Measurements from ENCODE around the gene SYNGR3.

GRCh38 chr16:2026461-2027023 lies 36.8 kb downstream of the SYNGR3 start, which contains the start of gene NHERF2:
- TF ChIP-seq CTCF (IDR thresholded peaks at IDR 0.05; ENCODE audit: low read depth, low read length) (no peak), EZH2phosphoT487 (IDR thresholded peaks at IDR 0.05; ENCODE audit: low read depth) (no peak)
